Raji (cell line): ENCODE data around the gene SLC22A25.

ENCODE experiments used
- POLR2A ChIP-seq: IDR thresholded peaks from 2 replicates; pipeline ENCODE4 v1.6.1; 2011; ENCODE audit warnings: low read depth, low read length, control low read depth; ENCODE audit not compliant: insufficient read depth

SLC22A25 gene

GRCh38 chr11:63243533-63243932 lies at the start of gene SLC22A25:
TSS of gene SLC22A25 (minus strand) at chr11:63243599. CDS start at chr11:63229652, 13,947 bp downstream.
- no peak for TF ChIP-seq POLR2A

DNA sequence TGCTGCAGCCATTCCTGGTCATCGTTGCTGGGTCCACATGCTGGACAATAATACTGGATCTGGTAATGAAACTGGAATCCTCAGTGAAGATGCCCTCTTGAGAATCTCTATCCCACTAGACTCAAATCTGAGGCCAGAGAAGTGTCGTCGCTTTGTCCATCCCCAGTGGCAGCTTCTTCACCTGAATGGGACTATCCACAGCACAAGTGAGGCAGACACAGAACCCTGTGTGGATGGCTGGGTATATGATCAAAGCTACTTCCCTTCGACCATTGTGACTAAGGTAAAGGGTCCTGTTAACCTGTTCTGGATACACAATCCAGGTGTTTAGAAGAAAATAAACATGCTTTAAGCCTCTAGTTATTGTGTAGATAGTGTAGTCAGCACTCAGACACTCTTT lies 46.9 kb upstream of the SLC22A25 start:
- no peak for TF ChIP-seq POLR2A

GRCh38 chr11:63289658-63290057 lies 46.3 kb upstream of the SLC22A25 start:
- TF ChIP-seq POLR2A, result no peak

- no peak for TF ChIP-seq POLR2A
Measured at GRCh38 chr11:63282579-63282978, 39.2 kb upstream of the SLC22A25 start.

GRCh38 chr11:63280920-63281319 lies 37.5 kb upstream of the SLC22A25 start:
- TF ChIP-seq POLR2A, result no peak

DNA sequence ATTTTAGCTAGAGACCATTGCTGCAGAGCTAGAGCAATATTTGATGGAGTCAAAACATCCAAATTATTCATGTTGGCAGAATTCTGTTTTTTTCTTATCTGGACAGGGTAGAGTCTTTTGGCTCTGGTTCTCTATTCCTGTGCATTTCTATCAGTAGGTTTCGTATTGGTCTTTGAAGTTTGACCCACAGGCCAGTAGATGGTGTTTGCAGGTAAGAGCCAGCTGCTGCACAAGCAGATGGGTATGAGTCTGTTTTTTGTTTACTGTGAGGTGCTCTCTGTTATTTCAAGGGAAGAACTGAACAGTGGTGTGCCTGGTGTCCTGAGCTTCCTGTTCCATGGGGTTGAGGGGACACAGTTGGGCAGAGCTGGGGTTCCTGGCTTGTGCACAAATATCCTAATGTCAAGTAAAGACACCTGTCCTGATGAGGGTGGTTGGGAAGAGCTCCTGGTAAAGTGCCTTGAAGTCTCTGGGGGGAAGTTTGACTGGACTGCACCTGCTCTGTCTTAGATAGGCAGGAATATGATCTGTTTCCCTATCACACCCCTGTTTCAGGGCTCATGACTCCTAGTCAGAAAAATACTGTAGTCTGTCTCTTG lies 34.0 kb upstream of the SLC22A25 start:
- no peak for TF ChIP-seq POLR2A

GRCh38 chr11:63274776-63275175 lies 31.4 kb upstream of the SLC22A25 start:
- TF ChIP-seq POLR2A, result no peak

DNA sequence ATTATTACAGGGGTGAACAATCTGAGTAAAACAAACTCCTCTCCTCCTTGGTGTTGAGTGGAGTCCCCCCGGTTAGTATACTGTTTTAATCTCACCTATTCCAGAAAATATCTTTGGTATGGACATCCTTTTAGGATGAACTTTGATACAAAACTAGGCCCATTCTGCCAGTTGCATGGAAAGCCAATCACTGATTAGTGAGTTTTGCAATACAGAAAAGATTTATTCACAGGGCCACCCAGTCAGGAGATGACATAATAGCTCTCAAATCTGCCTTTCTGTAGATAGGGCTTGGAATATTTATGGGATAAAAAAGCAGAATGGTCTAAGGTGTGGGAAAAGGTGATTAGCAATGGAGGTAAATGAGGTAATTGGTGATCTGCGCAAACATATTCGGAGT lies 30.3 kb upstream of the SLC22A25 start:
- no peak for TF ChIP-seq POLR2A

DNA sequence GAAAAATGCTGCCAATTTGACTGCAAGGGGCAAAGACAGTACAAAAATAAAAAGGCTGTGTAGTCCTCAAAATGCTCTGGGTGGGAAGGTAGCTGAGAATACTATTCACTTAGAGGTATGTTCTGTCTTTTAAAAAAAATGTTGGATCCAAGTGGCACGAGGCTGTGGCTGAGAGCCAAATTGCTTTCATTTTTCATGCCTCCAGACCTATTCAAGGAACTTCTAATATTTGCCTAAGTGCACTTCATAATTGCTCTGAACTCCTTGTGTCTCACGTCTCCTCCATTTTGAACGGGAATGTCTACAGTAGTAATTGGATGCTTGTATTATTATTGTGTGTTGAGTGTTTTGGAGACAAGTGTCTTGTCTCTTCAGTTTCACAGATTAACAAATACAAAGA lies 19.1 kb upstream of the SLC22A25 start:
- no peak for TF ChIP-seq POLR2A

DNA sequence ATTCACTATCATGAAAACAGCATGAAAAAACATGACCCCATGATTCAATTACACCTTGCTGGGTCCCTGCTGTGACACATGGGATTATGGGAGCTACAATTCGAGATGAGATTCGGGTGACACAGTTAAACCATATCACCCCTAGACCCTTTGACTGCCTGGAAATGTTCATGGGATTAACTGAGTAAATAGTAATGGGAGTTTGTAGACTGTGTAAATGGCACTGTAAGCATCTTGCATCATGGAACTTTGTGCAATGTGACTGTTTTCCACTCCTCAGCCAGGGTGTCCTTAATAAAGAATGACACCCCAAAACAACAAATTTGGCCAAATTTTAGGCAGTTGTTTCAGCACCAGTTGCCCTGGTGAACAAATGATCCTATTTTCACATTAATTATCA lies 7.9 kb upstream of the SLC22A25 start:
- no peak for TF ChIP-seq POLR2A

- TF ChIP-seq POLR2A, result no peak
Measured at GRCh38 chr11:63250162-63251050, 7.0 kb upstream of the SLC22A25 start.

DNA sequence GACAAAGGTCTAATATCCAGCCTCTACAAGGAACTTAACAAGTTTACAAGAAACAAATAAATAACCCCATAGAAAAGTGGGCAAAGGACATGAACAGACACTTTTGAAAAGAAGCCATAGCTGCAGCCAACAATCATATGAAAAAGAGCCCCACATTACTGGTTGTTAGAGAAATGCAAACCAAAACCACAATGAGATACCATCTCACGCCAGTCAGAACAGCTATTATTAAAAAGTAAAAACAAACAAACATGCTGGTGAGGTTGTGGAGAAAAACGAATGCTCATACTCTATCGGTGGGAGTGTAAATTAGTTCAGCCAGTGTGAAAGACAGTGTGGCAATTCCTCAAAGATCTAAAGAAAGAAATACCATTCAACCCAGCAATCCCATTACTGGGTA lies 5.6 kb upstream of the SLC22A25 start:
- TF ChIP-seq POLR2A, result no peak

- no peak for TF ChIP-seq POLR2A
Measured at GRCh38 chr11:63246045-63246444, 2.6 kb upstream of the SLC22A25 start.

- no peak for TF ChIP-seq POLR2A
Measured at GRCh38 chr11:63244862-63245261, 1.5 kb upstream of the SLC22A25 start.

- TF ChIP-seq POLR2A, result no peak
Measured at GRCh38 chr11:63242089-63242781, 1.2 kb downstream of the SLC22A25 start.
